Mesodermal cell (in vitro differentiated cells): Measurements from ENCODE around the gene FOXP1.

Experiments
- H3K27ac ChIP-seq: 2 replicates; pipeline ENCODE4 v1.7.0; 2013; ENCODE audit warnings: mild to moderate bottlenecking, low read depth, low read length, moderate library complexity; ENCODE audit not compliant: severe bottlenecking
- H3K36me3 ChIP-seq: 2 replicates; pipeline ENCODE4 v1.7.1; 2013; ENCODE audit warnings: mild to moderate bottlenecking, low read length, moderate library complexity; ENCODE audit not compliant: control insufficient read depth, insufficient read depth
- H3K4me1 ChIP-seq: one replicate; pipeline ENCODE4 v1.7.1; 2013; ENCODE audit warnings: mild to moderate bottlenecking, low read length; ENCODE audit not compliant: insufficient read depth, control insufficient read depth, poor library complexity, severe bottlenecking
- H3K4me3 ChIP-seq: 2 replicates; pipeline ENCODE4 v1.7.0; 2013; ENCODE audit warnings: low read length, control low read depth, mild to moderate bottlenecking; ENCODE audit not compliant: insufficient read depth, poor library complexity, severe bottlenecking; ENCODE audit errors: extremely low read depth
- H3K9me3 ChIP-seq: 2 replicates; pipeline ENCODE4 v1.7.1; 2013; ENCODE audit warnings: mild to moderate bottlenecking, low read length, moderate library complexity; ENCODE audit not compliant: control insufficient read depth
- WGBS, 2 experiments: methylation state at CpG; one replicate each; pipeline ENCODE4 v1.1.5; 2013; ENCODE audit warnings: missing lambda C conversion rate in 2 of 2; ENCODE audit not compliant: insufficient coverage in 2 of 2; 5-methylcytosine and 5-hydroxymethylcytosine counted together

FOXP1 gene

GRCh38 chr3:71319771-71320170 is 263.8 kb downstream of the FOXP1 start:
- no peaks in the 10 kb centered on the region for H3K9me3 ChIP-seq
- WGBS, 2 experiments: 93 to 97% methylated on average over 6 of the region's 6 CpGs
- H3K4me3 ChIP-seq: no peak overlapping the region
- H3K4me1 ChIP-seq: no peaks in the 10 kb centered on the region
- H3K36me3 ChIP-seq: no peaks in the 10 kb centered on the region
- no peak overlapping the region for H3K27ac ChIP-seq

- Histone ChIP-seq H3K4me1 (no peaks in the 10 kb centered on the region), H3K36me3 (no peaks in the 10 kb centered on the region), H3K9me3 (no peaks in the 10 kb centered on the region), H3K27ac (no peak overlapping the region), H3K4me3 (no peak overlapping the region)
- 83% methylated on average over 1 of the region's 3 CpGs; no CpG with 5 or more reads in 1 of the 2 experiments for WGBS, 2 experiments
Observed at GRCh38 chr3:71318458-71318827, 265.1 kb downstream of the FOXP1 start.

- H3K36me3 ChIP-seq: no peaks in the 10 kb centered on the region
- H3K27ac ChIP-seq: no peak overlapping the region
- no peaks in the 10 kb centered on the region for H3K4me1 ChIP-seq
- no peaks in the 10 kb centered on the region for H3K9me3 ChIP-seq
- H3K4me3 ChIP-seq: no peak overlapping the region
- 79% methylated on average over 2 of the region's 5 CpGs; no CpG with 5 or more reads in 1 of the 2 experiments for WGBS, 2 experiments
Observed at GRCh38 chr3:71317749-71318457, 265.6 kb downstream of the FOXP1 start.

- WGBS, 2 experiments: 90% methylated on average over 2 of the region's 6 CpGs; no CpG with 5 or more reads in 1 of the 2 experiments
- H3K27ac ChIP-seq: no peak overlapping the region
- H3K36me3 ChIP-seq: no peaks in the 10 kb centered on the region
- H3K4me1 ChIP-seq: no peaks in the 10 kb centered on the region
- H3K9me3 ChIP-seq: no peaks in the 10 kb centered on the region
- no peak overlapping the region for H3K4me3 ChIP-seq
Observed at GRCh38 chr3:71317140-71317539, 266.4 kb downstream of the FOXP1 start.

- WGBS, 2 experiments: 87 to 95% methylated on average over 9 to 11 of the region's 16 CpGs
- H3K4me1 ChIP-seq: no peaks in the 10 kb centered on the region
- H3K9me3 ChIP-seq: no peaks in the 10 kb centered on the region
- H3K27ac ChIP-seq: no peak overlapping the region
- H3K36me3 ChIP-seq: no peaks in the 10 kb centered on the region
- H3K4me3 ChIP-seq: no peak overlapping the region
Observed at GRCh38 chr3:71316066-71316777, 267.3 kb downstream of the FOXP1 start.

GRCh38 chr3:71315431-71315830 is 268.1 kb downstream of the FOXP1 start:
- no peak overlapping the region for H3K4me3 ChIP-seq
- no peaks in the 10 kb centered on the region for H3K36me3 ChIP-seq
- peaks cover 2% of the 10 kb centered on the region for H3K4me1 ChIP-seq
- H3K9me3 ChIP-seq: no peaks in the 10 kb centered on the region
- H3K27ac ChIP-seq: no peak overlapping the region
- WGBS, 2 experiments: 94 to 100% methylated on average over 1 to 2 of the region's 2 CpGs

- H3K4me3 ChIP-seq: no peak overlapping the region
- WGBS, 2 experiments: 100% methylated on average over 1 of the region's 2 CpGs; no CpG with 5 or more reads in 1 of the 2 experiments
- no peaks in the 10 kb centered on the region for H3K36me3 ChIP-seq
- H3K4me1 ChIP-seq: peaks cover 15% of the 10 kb centered on the region
- no peaks in the 10 kb centered on the region for H3K9me3 ChIP-seq
- H3K27ac ChIP-seq: no peak overlapping the region
Observed at GRCh38 chr3:71313844-71314243, 269.7 kb downstream of the FOXP1 start.

- Histone ChIP-seq H3K27ac (no peak overlapping the region), H3K9me3 (no peaks in the 10 kb centered on the region), H3K4me1 (peaks cover 15% of the 10 kb centered on the region), H3K4me3 (no peak overlapping the region), H3K36me3 (no peaks in the 10 kb centered on the region)
- 89 to 92% methylated on average over 2 to 3 of the region's 5 CpGs for WGBS, 2 experiments
Observed at GRCh38 chr3:71312461-71312860, 271.1 kb downstream of the FOXP1 start.

- Histone ChIP-seq H3K27ac (no peak overlapping the region), H3K9me3 (no peaks in the 10 kb centered on the region), H3K4me1 (peaks cover 15% of the 10 kb centered on the region), H3K36me3 (no peaks in the 10 kb centered on the region), H3K4me3 (no peak overlapping the region)
- WGBS, 2 experiments: 100% methylated on average over 1 to 2 of the region's 3 CpGs
Observed at GRCh38 chr3:71311661-71312046, 271.9 kb downstream of the FOXP1 start.

- 93 to 94% methylated on average over 7 to 8 of the region's 9 CpGs for WGBS, 2 experiments
- peak overlapping the region; percentile 69 for H3K27ac ChIP-seq
- no peaks in the 10 kb centered on the region for H3K36me3 ChIP-seq
- H3K4me1 ChIP-seq: peaks cover 16% of the 10 kb centered on the region
- no peaks in the 10 kb centered on the region for H3K9me3 ChIP-seq
- no peak overlapping the region for H3K4me3 ChIP-seq
Observed at GRCh38 chr3:71310980-71311660, 272.4 kb downstream of the FOXP1 start.
